G401 (cell line): ENCODE results near the gene CALD1. TPM values are rescaled to one million over a fixed set of nuclear protein-coding genes. Genes with fewer than 3 reads are reported as not detected.

Experiments used
- DNase-seq: peaks from one replicate; pipeline ENCODE4 v3.0.0-alpha.2; 2015; ENCODE audit warnings: low spot score
- in situ Hi-C: cut with HindIII; loops from 2 replicates; pipeline ENCODE4 v1.10.0; 2016; ENCODE audit warnings: low sequenced_read_pairs, mixed read lengths
- total RNA-seq: library from RNA; depleted of rRNA; stranded (reverse); fragments of >200 nt; shearing (Covaris generic); gene quantifications from 2 replicates; pipeline ENCODE4 v1.2.3, GENCODE V29; 2014; rRNA removed

Gene CALD1
- total RNA-seq, 1 experiment from 2014 or later: 1.9 TPM

- no peak for DNase-seq
- in situ Hi-C loops: no loop called here
Measured at GRCh38 chr7:135001390-135002165, 222.1 kb downstream of the CALD1 start.

DNA sequence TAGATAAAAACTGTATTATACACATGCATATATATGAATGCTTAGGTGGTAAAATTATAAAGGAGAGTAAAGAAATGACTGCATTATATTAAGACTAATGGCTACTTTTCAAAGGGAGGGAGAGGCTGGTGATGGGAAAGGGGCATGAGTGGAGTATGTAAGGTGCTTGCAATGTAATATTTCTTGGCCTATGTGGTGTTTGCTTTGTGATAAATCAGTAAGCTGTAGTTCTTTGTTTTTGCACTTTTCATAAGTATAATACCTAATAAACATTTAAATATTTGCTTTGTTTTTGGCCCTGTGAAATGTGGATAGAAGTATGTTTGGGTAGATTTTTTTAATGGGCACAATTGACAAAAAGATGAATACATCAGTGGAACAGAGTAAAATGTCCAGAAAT, 232.8 kb downstream of the CALD1 start:
- in situ Hi-C loops: no loop called here
- DNase-seq: no peak

Other genes starting within 250 kb of the CALD1 start
- not detected in 2 replicates for gene AKR1B15, start 230.5 kb upstream of the CALD1 start, total RNA-seq
- gene BPGM, start 132.8 kb upstream of the CALD1 start, total RNA-seq: 4.9 and 10.8 TPM in 2 replicates
- gene AGBL3, start 206.9 kb downstream of the CALD1 start, total RNA-seq: 0.25 and 0.27 TPM in 2 replicates